ENCODE measurements around the gene TSC22D2.

- no peak for TF ChIP-seq YY1 (IDR thresholded peaks at IDR 0.05; ENCODE audit: low read depth, low read length)
- no peak for TF ChIP-seq ASH2L (IDR thresholded peaks at IDR 0.05; ENCODE audit: low read length)
- no peak for TF ChIP-seq SIN3A (conservative IDR thresholded peaks at IDR 0.05 in 1 of 2, IDR thresholded peaks at IDR 0.05 in 1 of 2; ENCODE audit: low read depth in 1 of 2, low read length in 2 of 2)
These were observed 96.4 kb downstream of the TSC22D2 start for GRCh38 chr3:150504483-150504882.

Data from H1 (cell line).